H9 (cell line): ENCODE results near the gene PID1. TPM values are rescaled to one million over a fixed set of nuclear protein-coding genes. Genes with fewer than 3 reads are reported as not detected.

Experiments used
- DNase-seq: peaks from one replicate; pipeline ENCODE4 v3.0.0-alpha.2; 2017
- H2AFZ ChIP-seq: one replicate; pipeline ENCODE4 v1.6.1; 2013; ENCODE audit warnings: mild to moderate bottlenecking, low read length, control low read depth, moderate library complexity
- H2AK5ac ChIP-seq: 2 replicates; pipeline ENCODE4 v1.6.1; 2013; ENCODE audit warnings: low read length, control low read depth, mixed read lengths; ENCODE audit not compliant: insufficient read length
- H2BK120ac ChIP-seq: one replicate; pipeline ENCODE4 v1.6.1; 2013; ENCODE audit warnings: low read depth, mild to moderate bottlenecking, low read length, control low read depth, inconsistent platforms; ENCODE audit not compliant: poor library complexity, severe bottlenecking
- H2BK12ac ChIP-seq: 2 replicates; pipeline ENCODE4 v1.6.1; 2013; ENCODE audit warnings: low read length, control low read depth, mixed read lengths, low read depth; ENCODE audit not compliant: insufficient read length
- H2BK15ac ChIP-seq: 2 replicates; pipeline ENCODE4 v1.6.1; 2013; ENCODE audit warnings: low read depth, low read length, control low read depth
- H2BK20ac ChIP-seq: one replicate; pipeline ENCODE4 v1.6.1; 2013; ENCODE audit warnings: low read depth, mild to moderate bottlenecking, low read length, control low read depth, inconsistent platforms; ENCODE audit not compliant: poor library complexity, severe bottlenecking
- H2BK5ac ChIP-seq: 2 replicates; pipeline ENCODE4 v1.6.1; 2013; ENCODE audit warnings: low read length, control low read depth, mixed read lengths; ENCODE audit not compliant: insufficient read length
- H3K14ac ChIP-seq: 2 replicates; pipeline ENCODE4 v1.6.1; 2013; ENCODE audit warnings: low read length, control low read depth; ENCODE audit not compliant: insufficient read depth
- H3K18ac ChIP-seq: 2 replicates; pipeline ENCODE4 v1.6.1; 2013; ENCODE audit warnings: low read depth, mild to moderate bottlenecking, mixed read lengths, low read length, control low read depth; ENCODE audit not compliant: insufficient read length
- H3K23ac ChIP-seq: 2 replicates; pipeline ENCODE4 v1.6.1; 2013; ENCODE audit warnings: low read length, control low read depth, mixed read lengths, low read depth; ENCODE audit not compliant: insufficient read length
- H3K23me2 ChIP-seq: 2 replicates; pipeline ENCODE4 v1.6.1; 2013; ENCODE audit warnings: low read depth, mild to moderate bottlenecking, mixed read lengths, low read length, control low read depth; ENCODE audit not compliant: insufficient read length, poor library complexity, severe bottlenecking
- H3K27ac ChIP-seq: 2 replicates; pipeline ENCODE4 v1.5.1; 2013; ENCODE audit warnings: low read length, control low read depth, mixed read lengths, low read depth; ENCODE audit not compliant: insufficient read length
- H3K27me3 ChIP-seq: 2 replicates; pipeline ENCODE4 v1.6.1; 2013; ENCODE audit warnings: low read length, control low read depth, inconsistent platforms; ENCODE audit not compliant: insufficient read depth
- H3K4ac ChIP-seq: 2 replicates; pipeline ENCODE4 v1.6.1; 2013; ENCODE audit warnings: low read depth, mild to moderate bottlenecking, control low read depth, inconsistent platforms, low read length, moderate library complexity
- H3K4me1 ChIP-seq: 2 replicates; pipeline ENCODE4 v1.6.1; 2013; ENCODE audit warnings: low read length, control low read depth, inconsistent platforms; ENCODE audit not compliant: insufficient read depth
- H3K4me2 ChIP-seq: 2 replicates; pipeline ENCODE4 v1.6.1; 2013; ENCODE audit warnings: low read length, control low read depth, mixed read lengths; ENCODE audit not compliant: insufficient read length, insufficient read depth
- H3K56ac ChIP-seq: 2 replicates; pipeline ENCODE4 v1.6.1; 2013; ENCODE audit warnings: low read depth, mild to moderate bottlenecking, mixed read lengths, low read length, control low read depth; ENCODE audit not compliant: insufficient read length
- H3K79me1 ChIP-seq: 2 replicates; pipeline ENCODE4 v1.6.1; 2013; ENCODE audit warnings: low read depth, mild to moderate bottlenecking, moderate library complexity, low read length, control low read depth, inconsistent platforms; ENCODE audit not compliant: insufficient read depth, poor library complexity, severe bottlenecking
- H3K79me2 ChIP-seq: 2 replicates; pipeline ENCODE4 v1.6.1; 2013; ENCODE audit warnings: low read length, control low read depth, inconsistent platforms; ENCODE audit not compliant: insufficient read depth
- H3K9ac ChIP-seq: 2 replicates; pipeline ENCODE4 v1.6.1; 2013; ENCODE audit warnings: low read length, control low read depth, mixed read lengths; ENCODE audit not compliant: insufficient read length; ENCODE audit errors: extremely low read depth
- H3K9me3 ChIP-seq: one replicate; pipeline ENCODE4 v1.6.1; 2013; ENCODE audit warnings: low read depth, low read length, inconsistent platforms; ENCODE audit not compliant: control insufficient read depth
- H3T11ph ChIP-seq: one replicate; pipeline ENCODE4 v1.6.1; 2013; ENCODE audit warnings: mild to moderate bottlenecking, low read length, control low read depth, inconsistent platforms
- H4K20me1 ChIP-seq: one replicate; pipeline ENCODE4 v1.6.1; 2013; ENCODE audit not compliant: control insufficient read depth, insufficient read length, insufficient read depth
- H4K5ac ChIP-seq: 2 replicates; pipeline ENCODE4 v1.6.1; 2013; ENCODE audit warnings: low read depth, mild to moderate bottlenecking, mixed read lengths, low read length, control low read depth; ENCODE audit not compliant: insufficient read length
- H4K8ac ChIP-seq: replicated peaks from 2 replicates; pipeline ENCODE4 v1.6.1; 2013; ENCODE audit warnings: low read length, control low read depth, mixed read lengths, low read depth; ENCODE audit not compliant: insufficient read length
- H4K91ac ChIP-seq: 2 replicates; pipeline ENCODE4 v1.6.1; 2013; ENCODE audit warnings: low read depth, mild to moderate bottlenecking, moderate library complexity, mixed read lengths, low read length, control low read depth; ENCODE audit not compliant: insufficient read length
- H3K27ac Mint-ChIP-seq, 3 experiments: 2 replicates in 2 of 3; 3 replicates in 1 of 3; pipeline ENCODE4 v1.8.0; 2020 to 2021; ENCODE audit warnings: mixed read lengths in 3 of 3, mild to moderate bottlenecking in 1 of 3, moderate library complexity in 1 of 3
- H3K27me3 Mint-ChIP-seq: 2 replicates; pipeline ENCODE4 v1.8.0; 2021; ENCODE audit warnings: low read depth, mild to moderate bottlenecking, moderate library complexity, mixed read lengths
- H3K36me3 Mint-ChIP-seq, 3 experiments: 2 replicates in 2 of 3; 3 replicates in 1 of 3; pipeline ENCODE4 v1.8.0; 2020 to 2021; ENCODE audit warnings: low read depth in 3 of 3, mixed read lengths in 3 of 3; ENCODE audit not compliant: insufficient read depth in 1 of 3
- H3K4me1 Mint-ChIP-seq, 2 experiments: 2 replicates each; pipeline ENCODE4 v1.8.0; 2020; ENCODE audit warnings: mixed read lengths in 2 of 2
- H3K4me3 Mint-ChIP-seq, 2 experiments: 2 replicates in 1 of 2; 3 replicates in 1 of 2; pipeline ENCODE4 v1.8.0; 2020 to 2021; ENCODE audit warnings: mild to moderate bottlenecking in 2 of 2, mixed read lengths in 2 of 2, moderate library complexity in 1 of 2
- H3K9me3 Mint-ChIP-seq, 2 experiments: 2 replicates in 1 of 2; 3 replicates in 1 of 2; pipeline ENCODE4 v1.8.0; 2020; ENCODE audit warnings: mild to moderate bottlenecking in 2 of 2, mixed read lengths in 2 of 2, moderate library complexity in 1 of 2
- CTCF ChIP-seq: fragments of 200-600 bp; sonication (generic); conservative IDR thresholded peaks from 3 replicates; pipeline ENCODE4 v1.8.0; 2021; ENCODE audit warnings: antibody characterized with exemption, mild to moderate bottlenecking
- total RNA-seq: library from RNA; stranded (reverse); gene quantifications from 2 replicates; pipeline ENCODE4 v1.2.1, GENCODE V29; 2021

The PID1 gene
- total RNA-seq, 1 experiment from 2014 or later: 1.4 TPM

- H3K4me2 ChIP-seq: no peak overlapping the region
- Mint-ChIP-seq H3K27me3 (no peaks in the 10 kb centered on the region; the same call in 1 of the 2 replicates), H3K4me3 (no peak overlapping the region), H3K4me1 (no peaks in the 10 kb centered on the region), H3K27ac (no peak overlapping the region), H3K9me3 (peaks cover 12 to 16% of the 10 kb centered on the region in 2 experiments), H3K36me3 (peaks cover 2 to 10% (median 8%) of the 10 kb centered on the region in 3 experiments; a peak in 6 of 7 replicates)
- no peak overlapping the region for H3T11ph ChIP-seq
- H3K9ac ChIP-seq: no peak overlapping the region
- H3K23ac ChIP-seq: no peak overlapping the region
- no peak overlapping the region for H4K5ac ChIP-seq
- H4K20me1 ChIP-seq: no peaks in the 10 kb centered on the region
- no peaks in the 10 kb centered on the region for H3K79me2 ChIP-seq
- DNase-seq: no peak
- H3K9me3 ChIP-seq: no peaks in the 10 kb centered on the region
- no peak overlapping the region for H2AFZ ChIP-seq
- no peak overlapping the region for H3K14ac ChIP-seq
- no peak overlapping the region for H3K27ac ChIP-seq
- H4K91ac ChIP-seq: no peak overlapping the region
- no peak overlapping the region for H3K56ac ChIP-seq
- no peak overlapping the region for H3K18ac ChIP-seq
- no peaks in the 10 kb centered on the region for H3K27me3 ChIP-seq
- no peak overlapping the region for H2BK12ac ChIP-seq
- no peaks in the 10 kb centered on the region for H3K23me2 ChIP-seq
- H3K79me1 ChIP-seq: no peaks in the 10 kb centered on the region
- no peak overlapping the region for H2BK120ac ChIP-seq
- no peak overlapping the region for H2BK20ac ChIP-seq
- no peaks in the 10 kb centered on the region for H3K4me1 ChIP-seq
- no peak overlapping the region for H2BK5ac ChIP-seq
- H2BK15ac ChIP-seq: no peak overlapping the region
- no peak overlapping the region for H3K4ac ChIP-seq
- no peak overlapping the region for H2AK5ac ChIP-seq
- no peak overlapping the region for H4K8ac ChIP-seq
- no peak for TF ChIP-seq CTCF
Measured at GRCh38 chr2:229181641-229182040, 89.4 kb downstream of the PID1 start.
